BE2C (cell line): ENCODE results near the gene UNC13B.

Source experiments
- DNase-seq: peaks from one replicate; pipeline ENCODE4 v3.0.0-alpha.2; 2020
- H3K27me3 ChIP-seq: fragments of 250-450 bp; sonication (Bioruptor Pico); 2 replicates; pipeline ENCODE4 v1.5.1; 2020; ENCODE audit warnings: mild to moderate bottlenecking
- H3K36me3 ChIP-seq: fragments of 250-450 bp; sonication (Bioruptor Pico); 2 replicates; pipeline ENCODE4 v1.5.1; 2020; ENCODE audit warnings: mild to moderate bottlenecking
- H3K4me1 ChIP-seq: fragments of 250-450 bp; sonication (Bioruptor Pico); 2 replicates; pipeline ENCODE4 v1.5.1; 2020
- H3K4me3 ChIP-seq: 2 replicates; pipeline ENCODE4 v1.5.1; 2011; ENCODE audit warnings: low read depth, low read length
- H3K9me3 ChIP-seq: fragments of 250-450 bp; sonication (Bioruptor Pico); 2 replicates; pipeline ENCODE4 v1.5.1; 2020
- CTCF ChIP-seq: IDR thresholded peaks from 2 replicates; pipeline ENCODE4 v1.5.1; 2012; ENCODE audit warnings: mild to moderate bottlenecking, low read depth, low read length

The UNC13B gene

GRCh38 chr9:35448496-35448895 lies 286.7 kb downstream of the UNC13B start:
- no peak for DNase-seq
- Histone ChIP-seq H3K36me3 (no peaks in the 10 kb centered on the region), H3K9me3 (no peaks in the 10 kb centered on the region), H3K27me3 (peaks cover 30% of the 10 kb centered on the region), H3K4me3 (no peak overlapping the region), H3K4me1 (no peaks in the 10 kb centered on the region)
- no peak for TF ChIP-seq CTCF

DNA sequence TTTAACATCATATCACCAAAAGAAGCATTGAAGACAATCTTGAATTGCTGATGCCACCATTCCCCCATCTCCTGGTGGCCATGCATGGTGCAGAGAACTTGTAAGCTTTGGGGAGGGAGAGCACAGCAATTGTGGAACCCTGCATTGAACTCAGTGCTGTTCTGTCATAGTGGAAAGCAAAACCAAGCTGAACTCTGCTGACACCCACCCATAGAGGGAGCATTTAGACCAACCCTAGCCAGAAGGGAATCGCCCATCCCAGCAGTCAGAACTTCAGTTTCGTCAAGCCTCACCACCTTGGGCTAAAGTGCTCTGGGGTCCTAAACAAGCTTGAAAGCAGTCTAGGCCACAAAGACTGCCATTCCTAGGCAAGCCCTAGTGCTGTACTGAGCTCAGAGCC lies 290.7 kb downstream of the UNC13B start:
- no peaks in the 10 kb centered on the region for H3K36me3 ChIP-seq
- no peaks in the 10 kb centered on the region for H3K9me3 ChIP-seq
- H3K4me3 ChIP-seq = no peak overlapping the region
- H3K4me1 ChIP-seq = no peaks in the 10 kb centered on the region
- H3K27me3 ChIP-seq = peaks cover 32% of the 10 kb centered on the region
- TF ChIP-seq CTCF = peak; percentile 27
- DNase-seq = no peak

DNA sequence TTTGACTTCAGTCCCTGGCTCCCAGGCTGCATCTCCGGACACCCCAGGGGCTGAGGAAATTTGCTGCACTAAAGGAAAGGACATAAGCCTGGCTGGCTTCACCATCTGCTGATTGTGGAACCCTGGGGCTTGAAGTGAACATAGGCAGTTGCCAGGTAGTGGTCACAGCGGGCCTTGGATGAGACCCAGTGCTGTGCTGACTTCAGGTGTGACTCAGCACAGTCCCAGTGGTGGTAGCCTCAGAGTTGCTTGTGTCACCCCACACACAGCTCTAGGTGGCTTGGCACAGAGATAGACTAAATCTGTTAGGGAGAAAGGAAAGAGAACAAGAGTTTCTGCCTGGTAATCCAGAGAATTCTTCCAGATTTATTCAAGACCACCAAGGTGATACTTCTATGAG lies 292.0 kb downstream of the UNC13B start:
- Histone ChIP-seq H3K9me3 (no peaks in the 10 kb centered on the region), H3K4me1 (no peaks in the 10 kb centered on the region), H3K4me3 (no peak overlapping the region), H3K27me3 (peaks cover 27% of the 10 kb centered on the region), H3K36me3 (no peaks in the 10 kb centered on the region)
- no peak for DNase-seq
- TF ChIP-seq CTCF = no peak
